SU-DHL-6 (cell line): ENCODE results near the gene ATP7A.

Source experiments
- H2AFZ ChIP-seq: fragments of 200-600 bp; sonication (generic); 2 replicates; pipeline ENCODE4 v1.6.1; 2014; ENCODE audit warnings: low read depth, mild to moderate bottlenecking, moderate library complexity, mixed read lengths, antibody characterized with exemption, low read length; ENCODE audit not compliant: severe bottlenecking
- H3F3A ChIP-seq: fragments of 200-600 bp; shearing (Covaris generic); 2 replicates; pipeline ENCODE4 v1.6.0; 2016; ENCODE audit warnings: antibody characterized with exemption, mild to moderate bottlenecking; ENCODE audit not compliant: insufficient read depth
- H3K27ac ChIP-seq: fragments of 200-600 bp; sonication (generic); 2 replicates; pipeline ENCODE4 v1.5.1; 2016; ENCODE audit warnings: low read depth, mild to moderate bottlenecking, low read length, moderate library complexity, mixed read lengths
- H3K27me3 ChIP-seq: fragments of 200-600 bp; sonication (generic), shearing (Covaris generic); 2 replicates; pipeline ENCODE4 v1.6.0; 2014; ENCODE audit warnings: mild to moderate bottlenecking, low read length
- H3K36me3 ChIP-seq: fragments of 200-600 bp; sonication (generic); 2 replicates; pipeline ENCODE4 v1.6.1; 2014; ENCODE audit warnings: mild to moderate bottlenecking, low read length, mixed read lengths
- H3K4me2 ChIP-seq: fragments of 300-600, 200-600 bp; shearing (Covaris generic), sonication (generic); 2 replicates; pipeline ENCODE4 v1.6.0; 2014; ENCODE audit warnings: low read length, low read depth, mild to moderate bottlenecking; ENCODE audit not compliant: poor library complexity, severe bottlenecking
- H3K4me3 ChIP-seq: fragments of 200-600 bp; sonication (generic); 2 replicates; pipeline ENCODE4 v1.5.1; 2014; ENCODE audit warnings: antibody characterized with exemption, low read length, mild to moderate bottlenecking, mixed read lengths; ENCODE audit not compliant: insufficient read depth, poor library complexity, severe bottlenecking
- H3K79me2 ChIP-seq: fragments of 200-600 bp; sonication (generic); 2 replicates; pipeline ENCODE4 v1.6.1; 2014; ENCODE audit warnings: mild to moderate bottlenecking, low read length, moderate library complexity; ENCODE audit not compliant: insufficient read depth
- H3K9ac ChIP-seq: fragments of 200-600 bp; sonication (generic); 2 replicates; pipeline ENCODE4 v1.7.0; 2014; ENCODE audit warnings: mild to moderate bottlenecking, low read length
- H3K9me2 ChIP-seq: fragments of 200-600 bp; sonication (generic); replicated peaks from 2 replicates; pipeline ENCODE4 v1.6.1; 2014; ENCODE audit warnings: low read length; ENCODE audit not compliant: insufficient read depth
- H3K9me3 ChIP-seq: fragments of 200-600 bp; sonication (generic); 2 replicates; pipeline ENCODE4 v1.6.1; 2014; ENCODE audit warnings: low read length, mixed read lengths; ENCODE audit not compliant: insufficient read depth
- H4K20me1 ChIP-seq: fragments of 200-600 bp; sonication (generic); 2 replicates; pipeline ENCODE4 v1.6.1; 2014; ENCODE audit warnings: low read depth, mild to moderate bottlenecking, antibody characterized with exemption, low read length, moderate library complexity, mixed read lengths
- CTCF ChIP-seq: fragments of 200-600 bp; sonication (generic); IDR thresholded peaks from one replicate; pipeline ENCODE4 v1.5.1; 2017; ENCODE audit warnings: antibody characterized with exemption, mild to moderate bottlenecking, low read length, moderate library complexity; ENCODE audit not compliant: insufficient read depth, poor library complexity, severe bottlenecking
- EZH2phosphoT487 ChIP-seq: fragments of 200-600 bp; sonication (generic), shearing (Covaris generic); conservative IDR thresholded peaks from 2 replicates; pipeline ENCODE4 v1.6.1; 2018; ENCODE audit warnings: mild to moderate bottlenecking, antibody characterized with exemption, low read length, moderate library complexity, mixed read lengths

ATP7A gene

GRCh38 chrX:77977518-77977917, 67.0 kb downstream of the ATP7A start:
- no peak overlapping the region for H3K9ac ChIP-seq
- no peaks in the 10 kb centered on the region for H3K36me3 ChIP-seq
- TF ChIP-seq CTCF (no peak), EZH2phosphoT487 (no peak)
- H3K79me2 ChIP-seq: no peaks in the 10 kb centered on the region
- no peaks in the 10 kb centered on the region for H4K20me1 ChIP-seq
- H3F3A ChIP-seq: no peaks in the 10 kb centered on the region
- H3K4me3 ChIP-seq: no peak overlapping the region
- H3K9me3 ChIP-seq: no peaks in the 10 kb centered on the region
- H2AFZ ChIP-seq: no peak overlapping the region
- H3K27ac ChIP-seq: no peak overlapping the region
- H3K27me3 ChIP-seq: no peaks in the 10 kb centered on the region
- no peaks in the 10 kb centered on the region for H3K9me2 ChIP-seq
- H3K4me2 ChIP-seq: no peak overlapping the region

GRCh38 chrX:77979870-77980269, 69.4 kb downstream of the ATP7A start:
- Histone ChIP-seq H3K27ac (no peak overlapping the region), H3K9me2 (no peaks in the 10 kb centered on the region), H3K79me2 (no peaks in the 10 kb centered on the region), H3K36me3 (no peaks in the 10 kb centered on the region), H2AFZ (no peak overlapping the region), H3K9me3 (no peaks in the 10 kb centered on the region), H3K4me3 (no peak overlapping the region), H4K20me1 (no peaks in the 10 kb centered on the region), H3K27me3 (no peaks in the 10 kb centered on the region), H3F3A (no peaks in the 10 kb centered on the region), H3K9ac (no peak overlapping the region), H3K4me2 (no peak overlapping the region)
- TF ChIP-seq CTCF: no peak
- no peak for TF ChIP-seq EZH2phosphoT487

GRCh38 chrX:78011846-78012245, 101.4 kb downstream of the ATP7A start:
- Histone ChIP-seq H3F3A (no peaks in the 10 kb centered on the region), H3K9me3 (no peaks in the 10 kb centered on the region), H3K4me3 (no peak overlapping the region), H4K20me1 (no peaks in the 10 kb centered on the region), H2AFZ (no peak overlapping the region), H3K4me2 (no peak overlapping the region), H3K9me2 (no peaks in the 10 kb centered on the region), H3K36me3 (no peaks in the 10 kb centered on the region), H3K79me2 (no peaks in the 10 kb centered on the region), H3K9ac (no peak overlapping the region), H3K27ac (no peak overlapping the region), H3K27me3 (no peaks in the 10 kb centered on the region)
- no peak for TF ChIP-seq EZH2phosphoT487
- no peak for TF ChIP-seq CTCF
